ENCODE measurements around the gene CYP27A1.

The CYP27A1 gene

GRCh38 chr2:218858671-218859555 is 77.0 kb downstream of the CYP27A1 start:
- no peak for DNase-seq (ENCODE audit: low spot score)

DNA sequence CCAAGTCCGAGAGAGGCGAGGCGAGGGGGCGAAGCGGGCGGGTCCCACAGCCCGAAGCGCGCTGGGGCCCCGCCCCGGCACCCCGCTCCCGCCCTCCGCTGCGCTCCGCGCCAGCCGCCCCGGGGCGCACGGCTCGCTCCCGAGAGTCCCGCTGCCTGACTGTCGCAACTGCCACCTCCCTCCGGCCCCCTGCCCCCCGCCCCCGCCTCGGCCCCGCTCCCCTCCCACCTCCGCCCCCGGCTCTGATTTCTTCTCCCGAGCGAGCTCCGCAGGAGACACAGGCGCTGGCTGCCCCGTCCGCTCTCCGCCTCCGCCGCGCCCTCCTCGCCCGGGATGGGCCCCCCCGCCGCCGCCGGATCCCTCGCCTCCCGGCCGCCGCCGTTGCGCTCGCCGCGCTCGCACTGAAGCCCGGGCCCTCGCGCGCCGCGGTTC is 77.6 kb downstream of the CYP27A1 start, which contains the start of gene WNT6:
Gene WNT6 (plus strand): TSS at position 250 of the 432 bp plus-strand sequence. CDS start 233 bp downstream, outside the sequence.
- DNase-seq (ENCODE audit: low spot score): no peak

GRCh38 chr2:218859988-218860831 is 78.3 kb downstream of the CYP27A1 start:
- DNase-seq (ENCODE audit: low spot score): no peak

GRCh38 chr2:218860950-218861381 is 79.0 kb downstream of the CYP27A1 start:
- no peak for DNase-seq (ENCODE audit: low spot score)

- DNase-seq (ENCODE audit: low spot score): no peak
Measured at GRCh38 chr2:218861645-218862318, 79.8 kb downstream of the CYP27A1 start.

GRCh38 chr2:218863021-218863520 is 81.1 kb downstream of the CYP27A1 start:
- DNase-seq (ENCODE audit: low spot score): no peak
